ENCODE results near the gene NPSR1. TPM values are rescaled to one million over a fixed set of nuclear protein-coding genes. Genes with fewer than 3 reads are reported as not detected.

The NPSR1 gene
- total RNA-seq, 4 donors from 2014 or later: not detected

GRCh38 chr7:34748728-34749089 is 90.7 kb downstream of the NPSR1 start:
- no peak for DNase-seq (ENCODE audit: extremely low spot score)
- Histone ChIP-seq H3K4me3 (no peak overlapping the region), H3K27ac (replicated peaks in 1 of 4) (no peak overlapping the region), H3K27me3 (no peaks in the 10 kb centered on the region), H3K36me3 (no peaks in the 10 kb centered on the region), H3K9me3 (no peaks in the 10 kb centered on the region), H3K4me1 (no peaks in the 10 kb centered on the region)
- WGBS: 92% methylated on average over 2 of the region's 2 CpGs
- no peak for TF ChIP-seq POLR2AphosphoS5 (IDR thresholded peaks at IDR 0.05)
- TF ChIP-seq, protein P1, sequence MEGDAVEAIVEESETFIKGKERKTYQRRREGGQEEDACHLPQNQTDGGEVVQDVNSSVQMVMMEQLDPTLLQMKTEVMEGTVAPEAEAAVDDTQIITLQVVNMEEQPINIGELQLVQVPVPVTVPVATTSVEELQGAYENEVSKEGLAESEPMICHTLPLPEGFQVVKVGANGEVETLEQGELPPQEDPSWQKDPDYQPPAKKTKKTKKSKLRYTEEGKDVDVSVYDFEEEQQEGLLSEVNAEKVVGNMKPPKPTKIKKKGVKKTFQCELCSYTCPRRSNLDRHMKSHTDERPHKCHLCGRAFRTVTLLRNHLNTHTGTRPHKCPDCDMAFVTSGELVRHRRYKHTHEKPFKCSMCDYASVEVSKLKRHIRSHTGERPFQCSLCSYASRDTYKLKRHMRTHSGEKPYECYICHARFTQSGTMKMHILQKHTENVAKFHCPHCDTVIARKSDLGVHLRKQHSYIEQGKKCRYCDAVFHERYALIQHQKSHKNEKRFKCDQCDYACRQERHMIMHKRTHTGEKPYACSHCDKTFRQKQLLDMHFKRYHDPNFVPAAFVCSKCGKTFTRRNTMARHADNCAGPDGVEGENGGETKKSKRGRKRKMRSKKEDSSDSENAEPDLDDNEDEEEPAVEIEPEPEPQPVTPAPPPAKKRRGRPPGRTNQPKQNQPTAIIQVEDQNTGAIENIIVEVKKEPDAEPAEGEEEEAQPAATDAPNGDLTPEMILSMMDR (IDR thresholded peaks at IDR 0.05): no peak
- no peak for TF ChIP-seq EP300 (IDR thresholded peaks at IDR 0.05)
- TF ChIP-seq POLR2A (IDR thresholded peaks at IDR 0.05; ENCODE audit: low read depth): no peak
- intact Hi-C loops (cut with DNase I): no loop called here

- WGBS: 86% methylated on average over 2 of the region's 2 CpGs
- TF ChIP-seq POLR2AphosphoS5 (IDR thresholded peaks at IDR 0.05) (no peak), EP300 (IDR thresholded peaks at IDR 0.05) (no peak), POLR2A (IDR thresholded peaks at IDR 0.05; ENCODE audit: low read depth) (no peak)
- TF ChIP-seq, protein P1 (IDR thresholded peaks at IDR 0.05): no peak
- intact Hi-C loops (cut with DNase I): no loop called here
Observed at GRCh38 chr7:34749446-34749845, 91.4 kb downstream of the NPSR1 start.

GRCh38 chr7:34750209-34750608 is 92.2 kb downstream of the NPSR1 start:
- intact Hi-C loops (cut with DNase I): no loop called here
- Histone ChIP-seq H3K36me3 (no peaks in the 10 kb centered on the region), H3K27me3 (no peaks in the 10 kb centered on the region), H3K27ac (replicated peaks in 1 of 4) (no peak overlapping the region), H3K4me1 (no peaks in the 10 kb centered on the region), H3K4me3 (no peak overlapping the region), H3K9me3 (no peaks in the 10 kb centered on the region)
- no peak for DNase-seq (ENCODE audit: extremely low spot score)
- 94% methylated on average over 8 of the region's 8 CpGs for WGBS
- TF ChIP-seq POLR2AphosphoS5 (IDR thresholded peaks at IDR 0.05): no peak
- TF ChIP-seq EP300 (IDR thresholded peaks at IDR 0.05): no peak
- TF ChIP-seq POLR2A (IDR thresholded peaks at IDR 0.05; ENCODE audit: low read depth): no peak
- TF ChIP-seq, protein P1 (IDR thresholded peaks at IDR 0.05): no peak

More at GRCh38 chr7:34749446-34749845, 91.4 kb downstream of the NPSR1 start:
- Histone ChIP-seq H3K9me3 (no peaks in the 10 kb centered on the region), H3K27me3 (no peaks in the 10 kb centered on the region), H3K4me3 (no peak overlapping the region), H3K36me3 (no peaks in the 10 kb centered on the region), H3K27ac (replicated peaks in 1 of 4) (no peak overlapping the region), H3K4me1 (no peaks in the 10 kb centered on the region)
- DNase-seq (ENCODE audit: extremely low spot score): no peak

GRCh38 chr7:34750636-34751035 is 92.6 kb downstream of the NPSR1 start:
- Histone ChIP-seq H3K36me3 (no peaks in the 10 kb centered on the region), H3K27me3 (no peaks in the 10 kb centered on the region), H3K9me3 (no peaks in the 10 kb centered on the region), H3K27ac (replicated peaks in 1 of 4) (no peak overlapping the region), H3K4me3 (no peak overlapping the region), H3K4me1 (no peaks in the 10 kb centered on the region)
- WGBS: 100% methylated on average over 1 of the region's 2 CpGs
- TF ChIP-seq EP300 (IDR thresholded peaks at IDR 0.05): no peak
- TF ChIP-seq POLR2A (IDR thresholded peaks at IDR 0.05; ENCODE audit: low read depth): no peak
- TF ChIP-seq, protein P1 (IDR thresholded peaks at IDR 0.05): no peak
- no peak for TF ChIP-seq POLR2AphosphoS5 (IDR thresholded peaks at IDR 0.05)
- DNase-seq (ENCODE audit: extremely low spot score): no peak
- intact Hi-C loops (cut with DNase I): no loop called here
